Activated naive CD8-positive, alpha-beta T cell treated with anti-CD3 and anti-CD28 coated beads, Interleukin-2, amount 10 ng/mL, durations not matched to agents 7 days and 5 days (primary cell): ENCODE data around the gene TPSAB1. TPM values are rescaled to one million over a fixed set of nuclear protein-coding genes. Genes with fewer than 3 reads are reported as not detected.

Source experiments
- ATAC-seq: fragments of 150-1000 bp; cut with Tn5 transposase; one replicate; pipeline ENCODE4 v1.10.0; 2021; ENCODE audit warnings: low read depth, moderate library complexity
- POLR2A ChIA-PET: fragments of 350-600 bp; sonication (Branson Sonifier 250); formaldehyde crosslinking; loops from one replicate; lab custom pipeline; 2021; ENCODE audit warnings: antibody characterized with exemption; lab: Charles Lee
- DNase-seq: peaks from one replicate; pipeline ENCODE4 v3.0.0; 2021
- H3K27ac Mint-ChIP-seq: one replicate; pipeline ENCODE4 v1.8.0; 2022; ENCODE audit warnings: mild to moderate bottlenecking, mixed read lengths
- H3K27me3 Mint-ChIP-seq: one replicate; pipeline ENCODE4 v1.8.0; 2022; ENCODE audit warnings: mild to moderate bottlenecking, moderate library complexity, mixed read lengths
- H3K36me3 Mint-ChIP-seq: one replicate; pipeline ENCODE4 v1.8.0; 2021; ENCODE audit warnings: mild to moderate bottlenecking, mixed read lengths
- H3K4me1 Mint-ChIP-seq: one replicate; pipeline ENCODE4 v1.8.0; 2021; ENCODE audit warnings: mixed read lengths
- H3K4me3 Mint-ChIP-seq: one replicate; pipeline ENCODE4 v1.8.0; 2022; ENCODE audit warnings: mild to moderate bottlenecking, moderate library complexity, mixed read lengths
- H3K9me3 Mint-ChIP-seq: one replicate; pipeline ENCODE4 v1.8.0; 2021; ENCODE audit warnings: mixed read lengths
- total RNA-seq, 2 experiments: library from RNA; stranded (reverse); gene quantifications; one replicate each; pipeline ENCODE4 v1.2.3, GENCODE V29; 2021

TPSAB1 gene
- total RNA-seq, 2 experiments from 2014 or later: not detected

GRCh38 chr16:1200014-1200627, 40.4 kb upstream of the TPSAB1 start:
- H3K4me1 Mint-ChIP-seq: peaks cover 4% of the 10 kb centered on the region
- H3K27me3 Mint-ChIP-seq: no peaks in the 10 kb centered on the region
- H3K36me3 Mint-ChIP-seq: no peaks in the 10 kb centered on the region
- DNase-seq (no peak), ATAC-seq (no peak)
- POLR2A ChIA-PET: no interaction called here
- peaks cover 3% of the 10 kb centered on the region for H3K9me3 Mint-ChIP-seq
- no peak overlapping the region for H3K4me3 Mint-ChIP-seq
- no peak overlapping the region for H3K27ac Mint-ChIP-seq

- POLR2A ChIA-PET: no interaction called here
- peaks cover 3% of the 10 kb centered on the region for H3K9me3 Mint-ChIP-seq
- H3K4me1 Mint-ChIP-seq: peaks cover 3% of the 10 kb centered on the region
- no peak for ATAC-seq
- no peak overlapping the region for H3K27ac Mint-ChIP-seq
- H3K36me3 Mint-ChIP-seq: no peaks in the 10 kb centered on the region
- H3K27me3 Mint-ChIP-seq: no peaks in the 10 kb centered on the region
- no peak for DNase-seq
- H3K4me3 Mint-ChIP-seq: no peak overlapping the region
Observed at GRCh38 chr16:1201444-1201843, 39.1 kb upstream of the TPSAB1 start.

GRCh38 chr16:1202274-1202673, 38.2 kb upstream of the TPSAB1 start:
- Mint-ChIP-seq H3K27me3 (no peaks in the 10 kb centered on the region), H3K4me1 (peaks cover 2% of the 10 kb centered on the region), H3K9me3 (peaks cover 3% of the 10 kb centered on the region), H3K27ac (no peak overlapping the region), H3K4me3 (no peak overlapping the region), H3K36me3 (no peaks in the 10 kb centered on the region)
- ATAC-seq (no peak), DNase-seq (no peak)
- POLR2A ChIA-PET: no interaction called here

- POLR2A ChIA-PET: no interaction called here
- H3K9me3 Mint-ChIP-seq: peaks cover under 1% of the 10 kb centered on the region
Observed at GRCh38 chr16:1204933-1205332, 35.6 kb upstream of the TPSAB1 start.

GRCh38 chr16:1206326-1206725, 34.2 kb upstream of the TPSAB1 start:
- Mint-ChIP-seq H3K27ac (no peak overlapping the region), H3K4me3 (no peak overlapping the region), H3K27me3 (no peaks in the 10 kb centered on the region), H3K4me1 (no peaks in the 10 kb centered on the region), H3K9me3 (no peaks in the 10 kb centered on the region), H3K36me3 (no peaks in the 10 kb centered on the region)
- ATAC-seq (no peak), DNase-seq (no peak)
- POLR2A ChIA-PET: no interaction called here

More at GRCh38 chr16:1204933-1205332, 35.6 kb upstream of the TPSAB1 start:
- ATAC-seq (no peak), DNase-seq (no peak)
- no peaks in the 10 kb centered on the region for H3K27me3 Mint-ChIP-seq
- no peaks in the 10 kb centered on the region for H3K36me3 Mint-ChIP-seq
- H3K27ac Mint-ChIP-seq: no peak overlapping the region
- H3K4me1 Mint-ChIP-seq: no peaks in the 10 kb centered on the region
- H3K4me3 Mint-ChIP-seq: no peak overlapping the region

GRCh38 chr16:1206786-1207185, 33.7 kb upstream of the TPSAB1 start:
- Mint-ChIP-seq H3K27me3 (no peaks in the 10 kb centered on the region), H3K4me1 (no peaks in the 10 kb centered on the region), H3K9me3 (no peaks in the 10 kb centered on the region), H3K27ac (peak overlapping the region; percentile 38), H3K36me3 (no peaks in the 10 kb centered on the region), H3K4me3 (no peak overlapping the region)
- POLR2A ChIA-PET: no interaction called here
- no peak for DNase-seq
- no peak for ATAC-seq

GRCh38 chr16:1208239-1208830, 32.2 kb upstream of the TPSAB1 start:
- Mint-ChIP-seq H3K36me3 (no peaks in the 10 kb centered on the region), H3K27me3 (no peaks in the 10 kb centered on the region), H3K4me3 (peak overlapping the region; percentile 25), H3K4me1 (no peaks in the 10 kb centered on the region), H3K9me3 (no peaks in the 10 kb centered on the region), H3K27ac (peak overlapping the region; percentile 73)
- DNase-seq: no peak
- POLR2A ChIA-PET: no interaction called here
- peak; percentile 76 for ATAC-seq

GRCh38 chr16:1209081-1209480, 31.4 kb upstream of the TPSAB1 start:
- no peak overlapping the region for H3K4me3 Mint-ChIP-seq
- no peaks in the 10 kb centered on the region for H3K27me3 Mint-ChIP-seq
- no peak overlapping the region for H3K27ac Mint-ChIP-seq
- DNase-seq (no peak), ATAC-seq (no peak)
- no peaks in the 10 kb centered on the region for H3K36me3 Mint-ChIP-seq
- H3K4me1 Mint-ChIP-seq: no peaks in the 10 kb centered on the region
- POLR2A ChIA-PET: no interaction called here
- H3K9me3 Mint-ChIP-seq: no peaks in the 10 kb centered on the region

GRCh38 chr16:1210461-1210860, 30.0 kb upstream of the TPSAB1 start:
- POLR2A ChIA-PET: no interaction called here
- no peaks in the 10 kb centered on the region for H3K9me3 Mint-ChIP-seq
- no peak for ATAC-seq

GRCh38 chr16:1211451-1212268, 28.8 kb upstream of the TPSAB1 start:
- H3K4me1 Mint-ChIP-seq: no peaks in the 10 kb centered on the region

More at GRCh38 chr16:1210461-1210860, 30.0 kb upstream of the TPSAB1 start:
- Mint-ChIP-seq H3K36me3 (no peaks in the 10 kb centered on the region), H3K27me3 (no peaks in the 10 kb centered on the region), H3K27ac (no peak overlapping the region), H3K4me3 (no peak overlapping the region), H3K4me1 (no peaks in the 10 kb centered on the region)
- no peak for DNase-seq

GRCh38 chr16:1212616-1213194, 27.8 kb upstream of the TPSAB1 start:
- Mint-ChIP-seq H3K4me1 (no peaks in the 10 kb centered on the region), H3K27me3 (no peaks in the 10 kb centered on the region), H3K4me3 (no peak overlapping the region), H3K27ac (no peak overlapping the region), H3K36me3 (no peaks in the 10 kb centered on the region), H3K9me3 (no peaks in the 10 kb centered on the region)
- DNase-seq: no peak
- ATAC-seq: no peak
- POLR2A ChIA-PET: no interaction called here

More at GRCh38 chr16:1211451-1212268, 28.8 kb upstream of the TPSAB1 start:
- Mint-ChIP-seq H3K4me3 (no peak overlapping the region), H3K27me3 (no peaks in the 10 kb centered on the region), H3K27ac (no peak overlapping the region), H3K9me3 (no peaks in the 10 kb centered on the region), H3K36me3 (no peaks in the 10 kb centered on the region)
- DNase-seq: no peak
- ATAC-seq: no peak
- POLR2A ChIA-PET: no interaction called here

GRCh38 chr16:1213231-1213630, 27.3 kb upstream of the TPSAB1 start:
- no peaks in the 10 kb centered on the region for H3K4me1 Mint-ChIP-seq
- no peaks in the 10 kb centered on the region for H3K36me3 Mint-ChIP-seq
- H3K4me3 Mint-ChIP-seq: no peak overlapping the region
- H3K27ac Mint-ChIP-seq: no peak overlapping the region
- no peak for ATAC-seq
- no peaks in the 10 kb centered on the region for H3K9me3 Mint-ChIP-seq
- DNase-seq: no peak
- POLR2A ChIA-PET: no interaction called here
- H3K27me3 Mint-ChIP-seq: no peaks in the 10 kb centered on the region

GRCh38 chr16:1213796-1214372, 26.6 kb upstream of the TPSAB1 start:
- Mint-ChIP-seq H3K27me3 (no peaks in the 10 kb centered on the region), H3K27ac (no peak overlapping the region), H3K4me3 (no peak overlapping the region), H3K36me3 (no peaks in the 10 kb centered on the region), H3K9me3 (no peaks in the 10 kb centered on the region), H3K4me1 (no peaks in the 10 kb centered on the region)
- ATAC-seq: no peak
- POLR2A ChIA-PET: no interaction called here
- DNase-seq: no peak
